GM19397 (cell line): Measurements from ENCODE around the gene ATP11B.
"Not testable (repeated sequence)": the region's sequence is repeated elsewhere in the genome, so short reads cannot be mapped to it uniquely, and the experiment has no call there.

ENCODE experiments used
- ATAC-seq: cut with Tn5 transposase; IDR thresholded peaks from one replicate; pipeline ENCODE4 v1.9.1; 2021; ENCODE audit warnings: mild to moderate bottlenecking, moderate library complexity; ENCODE audit not compliant: unreplicated experiment

Gene ATP11B

DNA sequence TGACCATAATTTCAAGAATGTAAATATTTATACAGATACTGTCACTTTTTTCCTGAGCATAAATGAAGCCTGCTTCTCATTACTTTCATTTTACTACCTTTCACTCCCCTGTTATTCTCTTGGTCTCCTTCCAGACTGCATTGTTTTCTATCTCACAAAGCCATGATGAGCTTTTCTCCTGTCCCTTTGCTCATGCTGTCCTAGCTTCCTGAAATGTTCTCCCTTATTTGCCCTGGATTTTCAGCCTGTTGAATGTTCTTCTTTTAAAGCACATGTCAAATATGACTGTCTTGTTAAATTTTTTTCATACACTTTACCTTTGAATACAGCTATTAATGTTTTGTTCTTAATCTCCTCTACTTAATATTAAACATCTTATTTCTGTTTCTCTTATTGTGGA, 31.7 kb downstream of the ATP11B start:
- ATAC-seq: no peak

DNA sequence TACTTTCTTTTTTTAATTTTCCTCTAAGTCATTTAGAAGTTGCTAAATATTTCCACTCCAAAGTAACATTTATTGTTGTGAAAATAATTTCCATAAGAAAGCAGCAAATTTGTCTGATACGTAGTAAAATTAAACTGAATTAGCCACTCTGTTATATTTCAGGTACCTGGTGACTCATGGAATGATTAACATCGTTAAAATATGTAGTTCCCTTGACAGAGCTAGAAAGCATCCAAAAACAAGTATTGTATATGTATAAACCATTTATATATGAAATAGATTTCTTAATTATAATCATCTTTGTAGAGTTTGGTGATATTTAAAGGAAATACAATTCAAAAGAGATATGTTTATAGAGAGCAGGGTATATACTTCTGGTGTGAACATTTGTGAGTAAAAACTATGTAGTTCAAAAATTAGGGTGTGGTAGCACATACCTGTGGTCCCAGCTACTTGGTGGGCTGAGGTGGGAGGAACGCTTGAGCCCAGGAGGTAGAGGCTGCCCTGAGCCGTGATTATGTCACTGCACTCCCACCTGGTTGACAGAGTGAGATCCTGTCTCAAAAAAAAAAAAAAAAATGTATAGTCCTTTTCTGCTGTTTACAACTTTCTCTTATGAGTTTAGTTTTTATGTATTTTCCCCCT, 36.6 kb downstream of the ATP11B start:
- ATAC-seq: no peak

GRCh38 chr3:182837855-182838454, 44.7 kb downstream of the ATP11B start:
- no peak for ATAC-seq

GRCh38 chr3:182843478-182843877, 50.2 kb downstream of the ATP11B start:
- ATAC-seq: no peak

GRCh38 chr3:182848906-182849305, 55.6 kb downstream of the ATP11B start:
- no peak for ATAC-seq

DNA sequence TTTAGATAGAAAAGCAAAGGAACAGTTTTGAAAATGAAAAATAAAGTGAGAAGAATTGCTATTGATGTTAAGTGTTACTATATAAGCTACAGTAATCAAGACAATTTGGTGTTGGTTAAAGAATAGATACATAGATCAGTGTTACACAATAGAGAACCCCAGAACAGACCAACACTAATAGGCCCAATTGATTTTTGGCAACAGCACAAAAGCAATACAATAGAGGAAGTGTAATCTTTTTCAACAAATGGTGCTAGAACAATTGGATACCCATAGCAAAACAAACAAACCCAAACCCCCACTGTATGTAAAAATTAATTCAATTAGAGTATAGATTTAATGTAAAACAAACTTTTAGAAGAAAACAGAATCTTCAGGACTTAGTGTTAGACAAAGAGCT, 61.8 kb downstream of the ATP11B start:
- no peak for ATAC-seq

DNA sequence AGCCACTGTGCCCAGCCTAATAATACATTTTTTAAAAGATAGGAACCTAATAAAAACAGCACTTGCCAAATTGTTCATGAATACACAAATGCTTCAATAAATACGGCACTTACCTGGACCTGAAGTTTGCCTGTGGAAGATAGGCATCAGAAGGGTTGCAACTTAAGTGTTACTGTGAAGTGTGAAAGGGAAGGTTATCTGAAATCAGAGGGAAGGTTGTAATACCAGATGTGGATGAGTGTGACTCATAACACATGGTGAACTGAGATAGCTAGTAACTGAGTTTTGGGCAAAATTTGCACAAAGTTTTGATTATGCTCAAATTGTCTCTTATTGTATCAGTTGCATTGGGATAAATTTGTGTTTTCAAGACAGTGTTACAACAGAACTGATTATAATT, 68.0 kb downstream of the ATP11B start:
- ATAC-seq: no peak

DNA sequence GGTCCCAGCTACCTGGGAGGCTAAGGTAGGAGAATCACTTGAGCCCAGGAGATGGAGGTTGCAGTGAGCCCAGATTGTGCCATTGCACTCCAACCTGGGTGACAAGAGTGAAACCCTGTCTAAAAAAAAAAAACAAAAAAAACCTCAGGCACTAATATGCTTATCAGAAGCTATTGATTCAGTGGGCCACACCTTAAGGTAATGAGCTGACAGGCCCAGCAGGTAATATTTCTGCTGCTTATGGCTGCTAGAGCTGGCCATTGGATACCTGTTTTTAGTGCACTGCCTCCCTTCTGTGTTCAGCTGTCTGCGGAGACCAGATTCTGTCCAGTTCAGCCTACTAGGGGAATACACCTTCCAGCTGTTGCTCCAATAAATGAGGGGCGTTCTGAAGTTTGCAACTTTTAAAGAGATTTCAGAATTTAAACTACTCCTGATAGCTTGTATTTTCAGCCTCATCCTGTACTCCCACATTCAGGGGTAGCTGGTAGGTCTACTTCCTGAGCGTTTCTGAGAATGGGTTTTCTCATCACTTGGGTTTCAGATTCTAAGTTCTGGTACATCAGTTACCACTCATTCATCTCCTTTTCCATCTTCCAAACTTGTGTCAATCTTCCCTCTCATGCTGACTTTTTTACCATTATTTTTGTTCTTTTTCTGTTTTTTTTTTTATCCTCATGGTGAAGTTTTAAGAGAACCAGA, 69.0 kb downstream of the ATP11B start:
- no peak for ATAC-seq

DNA sequence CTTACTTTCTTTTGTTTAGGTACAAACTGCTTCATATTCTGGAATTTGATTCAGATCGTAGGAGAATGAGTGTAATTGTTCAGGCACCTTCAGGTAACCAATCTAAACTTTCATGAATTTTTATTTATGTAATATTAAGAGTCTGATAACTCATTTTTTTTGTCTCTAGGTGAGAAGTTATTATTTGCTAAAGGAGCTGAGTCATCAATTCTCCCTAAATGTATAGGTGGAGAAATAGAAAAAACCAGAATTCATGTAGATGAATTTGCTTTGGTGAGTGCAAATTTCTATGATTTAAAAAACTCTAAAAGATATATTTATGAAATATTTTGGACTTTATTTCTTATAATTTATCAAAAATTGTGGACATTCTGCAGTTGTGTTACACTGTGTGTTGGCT, 75.8 kb downstream of the ATP11B start:
- no peak for ATAC-seq

- ATAC-seq: not testable (repeated sequence)
Observed at GRCh38 chr3:182870917-182871316, 77.6 kb downstream of the ATP11B start.

- no peak for ATAC-seq
Observed at GRCh38 chr3:182879031-182879611, 85.8 kb downstream of the ATP11B start.

DNA sequence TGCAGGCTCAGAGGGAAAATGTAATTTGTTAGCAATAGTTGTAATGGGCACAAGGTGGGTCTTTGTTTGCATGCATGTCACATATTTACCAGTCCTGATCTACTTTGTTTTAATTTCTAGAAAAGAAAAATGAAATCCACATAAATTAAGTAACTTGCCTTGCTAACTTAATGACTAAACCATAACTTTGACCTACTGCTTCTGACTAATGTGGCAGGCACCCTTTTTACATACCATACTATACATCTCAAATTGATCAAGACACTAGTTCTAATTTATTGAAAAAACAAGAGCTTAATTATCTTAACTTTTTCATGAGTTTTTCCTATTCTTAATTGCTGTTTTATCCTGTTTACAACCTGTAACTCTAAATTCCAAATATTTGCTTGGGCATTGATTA, 93.2 kb downstream of the ATP11B start:
- no peak for ATAC-seq

GRCh38 chr3:182889948-182890629, 96.8 kb downstream of the ATP11B start:
- no peak for ATAC-seq

GRCh38 chr3:182891364-182891763, 98.1 kb downstream of the ATP11B start:
- no peak for ATAC-seq

- no peak for ATAC-seq
Observed at GRCh38 chr3:182892226-182892625, 98.9 kb downstream of the ATP11B start.

GRCh38 chr3:182895513-182896112, 102.3 kb downstream of the ATP11B start:
- ATAC-seq: no peak

- ATAC-seq: no peak
Observed at GRCh38 chr3:182896553-182896952, 103.2 kb downstream of the ATP11B start.

- no peak for ATAC-seq
Observed at GRCh38 chr3:182902236-182902635, 108.9 kb downstream of the ATP11B start.

- ATAC-seq: no peak
Observed at GRCh38 chr3:182904164-182904563, 110.9 kb downstream of the ATP11B start.

DNA sequence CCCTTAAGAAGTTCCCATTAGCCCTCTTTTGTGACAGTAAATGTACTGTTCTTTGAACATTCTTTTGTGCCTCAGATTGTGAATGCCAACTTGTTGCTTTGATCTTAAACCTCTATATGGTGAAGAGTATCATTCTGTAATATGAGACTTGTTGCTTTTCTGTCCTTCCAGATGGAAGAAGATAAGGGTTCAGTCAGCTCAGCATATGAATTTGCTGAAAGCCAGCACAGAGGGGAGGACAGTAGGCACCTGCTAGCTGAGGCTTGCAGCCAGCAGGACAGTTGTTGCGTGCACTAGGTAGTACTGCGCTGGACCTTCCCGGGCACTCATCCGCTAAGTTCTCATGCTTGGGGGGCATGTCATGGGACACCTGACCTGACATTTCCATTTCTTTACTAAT, 112.3 kb downstream of the ATP11B start:
- ATAC-seq: no peak

DNA sequence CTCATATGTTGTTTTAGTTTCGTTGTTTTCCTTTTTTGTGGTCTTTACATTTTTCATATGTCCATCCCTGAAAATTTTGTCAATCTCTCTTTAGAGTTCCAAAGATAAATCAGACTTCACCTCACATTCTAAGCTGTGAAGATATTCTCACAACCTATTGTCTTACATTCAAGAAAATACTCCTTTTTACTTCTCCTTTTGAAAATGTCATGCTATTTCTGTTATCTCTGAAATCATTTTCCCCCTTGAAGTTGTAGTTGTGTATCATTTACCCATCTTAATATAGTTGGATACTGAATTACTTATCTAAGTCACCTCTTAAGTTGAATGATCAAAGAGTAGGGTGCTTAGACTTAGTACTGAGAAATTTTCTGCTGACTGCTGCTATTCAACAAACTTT, 112.7 kb downstream of the ATP11B start:
- ATAC-seq: no peak
